Breast epithelium (tissue), 4 donors: ENCODE data around the gene AUNIP. TPM values are rescaled to one million over a fixed set of nuclear protein-coding genes. Genes with fewer than 3 reads are reported as not detected.

Source experiments
- DNase-seq, 2 donors: peaks; one replicate each; pipeline ENCODE4 v3.0.0-alpha.2; 2019; ENCODE audit warnings: low spot score in 2 of 2
- H3K27ac ChIP-seq, 2 donors: fragments of 200-600 bp; sonication (generic) in 1 of 2; one replicate each; pipeline ENCODE4 v1.5.1; 2016 to 2019; ENCODE audit warnings: mild to moderate bottlenecking in 1 of 2
- H3K27me3 ChIP-seq, 2 donors: fragments of 200-600 bp; sonication (generic) in 1 of 2; one replicate each; pipeline versions ENCODE4 v1.5.1 to v1.6.0; 2017 to 2019; ENCODE audit warnings: control low read depth in 1 of 2, mild to moderate bottlenecking in 1 of 2
- H3K36me3 ChIP-seq: fragments of 200-600 bp; one replicate; pipeline ENCODE4 v1.5.1; 2019
- H3K4me1 ChIP-seq, 2 donors: fragments of 200-600 bp; sonication (generic); one replicate each; pipeline ENCODE4 v1.5.1; 2016 to 2019; ENCODE audit warnings: control low read depth in 1 of 2
- H3K4me3 ChIP-seq, 3 donors: fragments of 200-600 bp; sonication (generic); 1 replicate in 2 of 3; 2 replicates in 1 of 3; pipeline ENCODE4 v1.5.1; 2016 to 2019; ENCODE audit warnings: mild to moderate bottlenecking in 3 of 3, moderate library complexity in 2 of 3
- H3K9me3 ChIP-seq, 2 donors: fragments of 200-600 bp; sonication (generic) in 1 of 2; one replicate each; pipeline ENCODE4 v1.5.1; 2016 to 2019; ENCODE audit warnings: control low read depth in 1 of 2
- POLR2A ChIP-seq: fragments of 450-650 bp; IDR thresholded peaks from one replicate; pipeline ENCODE4 v1.6.1; 2016; ENCODE audit warnings: antibody characterized with exemption, mild to moderate bottlenecking, moderate library complexity
- POLR2AphosphoS5 ChIP-seq, 3 donors: sonication (generic); formaldehyde crosslinking; IDR thresholded peaks; one replicate each; pipeline ENCODE4 v1.6.1; 2017; ENCODE audit warnings: antibody characterized with exemption in 3 of 3
- intact Hi-C: fragments of 100-400 bp; cut with DNase I; formaldehyde crosslinking; loops from one replicate; pipeline ENCODE4 v1.15.1; 2023; ENCODE audit warnings: low total_unique reads
- total RNA-seq, 3 donors: library from RNA; depleted of rRNA; stranded (reverse); fragments of >200 nt; gene quantifications; one replicate each; pipeline ENCODE4 v1.1.0, GENCODE V29; 2016
- TF ChIP-seq, protein P1 (sequence below), 3 donors: fragments of 450-650 bp; IDR thresholded peaks; one replicate each; pipeline ENCODE4 v1.5.1; 2016 to 2017; ENCODE audit warnings: antibody characterized with exemption in 3 of 3, mild to moderate bottlenecking in 3 of 3, moderate library complexity in 3 of 3

AUNIP gene
- total RNA-seq, 3 donors from 2014 or later: 0.33 to 0.88 TPM; not detected in 1

DNA sequence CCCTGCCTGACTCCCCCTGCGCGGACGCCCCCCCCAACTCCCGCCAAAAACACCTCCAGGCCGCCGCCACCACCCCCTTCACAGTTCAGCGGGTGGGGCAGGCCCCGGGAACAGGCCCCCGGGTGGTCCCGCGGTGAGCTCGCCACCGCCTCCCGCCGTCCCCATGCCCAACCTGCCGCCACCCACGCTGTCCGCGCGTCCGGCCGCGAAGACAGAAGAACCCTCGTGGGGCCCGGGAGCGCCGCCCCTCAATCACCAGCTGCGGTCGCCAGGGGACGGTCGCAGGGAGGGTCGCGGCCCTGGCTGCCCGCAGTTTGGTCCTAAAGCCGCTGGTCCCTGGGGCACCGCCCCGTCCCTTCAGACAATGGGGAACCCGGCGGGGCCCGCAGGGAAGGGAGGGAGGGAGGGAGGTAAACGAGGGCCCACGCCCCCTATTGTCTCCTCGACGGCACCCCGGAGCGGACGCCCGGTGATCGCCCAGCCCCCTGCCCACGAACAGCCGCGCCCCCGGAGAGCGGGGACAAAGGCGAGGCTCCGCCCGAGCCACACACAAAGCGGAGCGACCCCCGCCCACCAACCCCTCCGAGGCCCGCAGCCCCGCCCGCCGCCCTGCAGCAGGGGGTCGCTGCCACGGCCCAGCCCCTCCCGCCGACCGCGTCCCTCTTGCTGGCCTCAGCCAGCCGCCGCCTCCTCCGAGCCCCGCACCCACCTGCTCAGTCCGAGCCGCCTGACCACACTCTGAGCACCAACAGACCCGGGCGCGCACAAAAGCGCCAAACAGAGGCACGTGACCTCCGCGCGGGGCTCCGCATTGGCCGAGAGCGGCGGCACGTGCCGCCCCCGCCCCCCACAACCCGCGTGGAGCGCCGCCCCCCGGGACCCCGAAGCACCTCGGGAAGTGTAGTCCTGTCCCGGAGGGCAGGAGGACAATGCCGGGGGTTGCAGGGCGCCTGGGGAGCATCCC is 46.7 kb upstream of the AUNIP start, which contains the start of gene STMN1:
STMN1 (minus strand) TSS at position 740 of the 964 bp plus-strand sequence. CDS start 1,743 bp downstream, outside the sequence.
- Histone ChIP-seq H3K9me3 (no peaks in the 10 kb centered on the region), H3K27me3 (no peaks in the 10 kb centered on the region), H3K36me3 (no peaks in the 10 kb centered on the region), H3K4me3 (peak within 1 kb of the TSS; percentile 62 to 82 (median 73)), H3K4me1 (peaks cover 0 to 4% of the 10 kb centered on the region in 2 donors), H3K27ac (peak within 1 kb of the TSS; percentile 59 to 68)
- peak; percentile 83 to 90 for DNase-seq
- intact Hi-C loops: no loop called here
- TF ChIP-seq POLR2AphosphoS5 (IDR thresholded peaks at IDR 0.05) (peak; percentile 16 to 78 (median 57)), POLR2A (peak; percentile 60)
- TF ChIP-seq, protein P1, sequence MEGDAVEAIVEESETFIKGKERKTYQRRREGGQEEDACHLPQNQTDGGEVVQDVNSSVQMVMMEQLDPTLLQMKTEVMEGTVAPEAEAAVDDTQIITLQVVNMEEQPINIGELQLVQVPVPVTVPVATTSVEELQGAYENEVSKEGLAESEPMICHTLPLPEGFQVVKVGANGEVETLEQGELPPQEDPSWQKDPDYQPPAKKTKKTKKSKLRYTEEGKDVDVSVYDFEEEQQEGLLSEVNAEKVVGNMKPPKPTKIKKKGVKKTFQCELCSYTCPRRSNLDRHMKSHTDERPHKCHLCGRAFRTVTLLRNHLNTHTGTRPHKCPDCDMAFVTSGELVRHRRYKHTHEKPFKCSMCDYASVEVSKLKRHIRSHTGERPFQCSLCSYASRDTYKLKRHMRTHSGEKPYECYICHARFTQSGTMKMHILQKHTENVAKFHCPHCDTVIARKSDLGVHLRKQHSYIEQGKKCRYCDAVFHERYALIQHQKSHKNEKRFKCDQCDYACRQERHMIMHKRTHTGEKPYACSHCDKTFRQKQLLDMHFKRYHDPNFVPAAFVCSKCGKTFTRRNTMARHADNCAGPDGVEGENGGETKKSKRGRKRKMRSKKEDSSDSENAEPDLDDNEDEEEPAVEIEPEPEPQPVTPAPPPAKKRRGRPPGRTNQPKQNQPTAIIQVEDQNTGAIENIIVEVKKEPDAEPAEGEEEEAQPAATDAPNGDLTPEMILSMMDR (IDR thresholded peaks at IDR 0.05): no peak

DNA sequence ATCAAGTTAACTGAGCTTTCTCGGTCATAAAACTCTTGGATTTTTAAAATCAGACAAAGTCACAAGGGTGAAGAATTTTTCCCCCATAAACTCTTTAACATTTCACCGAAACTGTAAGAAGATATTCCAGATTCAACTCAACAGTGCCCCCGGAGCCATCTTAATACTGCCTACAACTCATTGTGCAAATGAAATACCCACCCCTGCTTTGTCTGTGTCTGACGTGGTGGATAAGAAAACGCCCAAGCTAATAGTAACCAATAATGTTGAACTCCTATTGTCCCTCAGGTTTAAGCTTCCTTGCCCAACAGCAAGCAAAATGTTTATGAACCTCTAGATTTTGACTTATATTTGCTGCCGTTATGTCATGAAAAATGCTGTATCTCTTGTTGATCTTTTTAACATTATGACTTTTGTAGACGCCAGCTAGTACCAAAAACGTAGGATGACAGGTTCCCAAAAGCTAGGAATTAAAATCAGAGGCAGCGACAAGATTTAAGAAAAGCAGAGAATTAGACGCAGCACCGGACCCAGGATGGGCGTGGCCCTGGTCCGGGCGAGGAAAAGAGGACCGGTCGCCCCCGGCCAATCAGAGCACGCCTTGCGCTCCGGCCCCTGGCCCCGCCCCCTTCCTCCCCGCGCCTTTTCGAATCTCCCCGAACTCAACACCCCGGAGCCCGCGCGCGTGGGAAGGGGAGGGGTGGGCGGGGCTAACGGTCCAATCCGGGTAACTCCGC is 45.9 kb upstream of the AUNIP start:
- Histone ChIP-seq H3K27me3 (no peaks in the 10 kb centered on the region), H3K4me3 (peak overlapping the region; percentile 62 to 82 (median 73)), H3K36me3 (no peaks in the 10 kb centered on the region), H3K4me1 (peaks cover 0 to 4% of the 10 kb centered on the region in 2 donors), H3K9me3 (no peaks in the 10 kb centered on the region), H3K27ac (no peak overlapping the region)
- TF ChIP-seq POLR2AphosphoS5 (IDR thresholded peaks at IDR 0.05): no peak
- TF ChIP-seq POLR2A: no peak
- DNase-seq: peak; percentile 92 to 93
- intact Hi-C loops: no loop called here

DNA sequence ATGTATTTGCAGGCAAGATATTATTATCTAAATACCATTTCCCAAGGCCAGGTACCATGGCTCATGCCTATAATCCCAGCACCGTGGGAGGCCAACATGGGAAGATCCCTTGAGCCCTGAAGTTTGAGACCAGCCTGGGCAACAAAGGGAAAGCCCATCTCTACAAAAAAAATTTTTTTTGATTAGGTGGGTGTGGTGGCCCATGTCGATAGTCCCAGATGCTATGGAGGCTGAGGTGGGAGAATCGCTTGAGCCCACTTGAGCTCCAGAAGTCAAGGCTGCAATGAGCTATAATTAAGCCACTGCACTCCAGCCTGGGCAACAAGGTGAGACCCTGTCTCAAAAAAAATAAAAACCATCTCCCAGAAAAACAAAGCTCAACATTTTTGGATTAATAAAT is 44.7 kb upstream of the AUNIP start:
- no peak overlapping the region for H3K27ac ChIP-seq
- no peaks in the 10 kb centered on the region for H3K36me3 ChIP-seq
- no peaks in the 10 kb centered on the region for H3K27me3 ChIP-seq
- H3K9me3 ChIP-seq: no peaks in the 10 kb centered on the region
- H3K4me3 ChIP-seq: no peak overlapping the region
- intact Hi-C loops: no loop called here
- peaks cover 0 to 4% of the 10 kb centered on the region in 2 donors for H3K4me1 ChIP-seq
- no peak for DNase-seq
- TF ChIP-seq, protein P1 (IDR thresholded peaks at IDR 0.05): no peak
- TF ChIP-seq POLR2AphosphoS5 (IDR thresholded peaks at IDR 0.05): no peak
- no peak for TF ChIP-seq POLR2A

DNA sequence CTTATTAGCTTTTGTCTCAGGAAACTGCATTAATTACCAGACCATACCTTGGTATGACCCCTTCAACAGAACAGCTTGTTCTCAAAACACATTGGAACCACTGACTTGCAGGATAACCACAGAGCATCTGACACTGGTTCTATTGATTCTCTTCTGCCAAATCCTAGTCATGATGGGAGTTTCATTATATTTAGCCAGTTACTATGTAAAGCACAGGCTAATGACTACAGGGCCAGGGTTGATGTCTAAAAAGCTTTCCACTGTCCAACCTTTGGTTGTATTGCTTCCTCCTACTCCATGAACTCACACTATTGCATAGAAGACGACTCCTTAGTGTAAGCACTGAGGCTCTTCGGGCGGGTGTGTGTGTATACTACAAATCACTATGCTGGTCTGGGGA is 43.2 kb upstream of the AUNIP start:
- H3K4me1 ChIP-seq: peaks cover 0 to 4% of the 10 kb centered on the region in 2 donors
- H3K27me3 ChIP-seq: no peaks in the 10 kb centered on the region
- DNase-seq: no peak
- no peak overlapping the region for H3K27ac ChIP-seq
- intact Hi-C loops: no loop called here
- H3K4me3 ChIP-seq: no peak overlapping the region
- no peaks in the 10 kb centered on the region for H3K9me3 ChIP-seq
- H3K36me3 ChIP-seq: no peaks in the 10 kb centered on the region
- TF ChIP-seq POLR2AphosphoS5 (IDR thresholded peaks at IDR 0.05): no peak
- TF ChIP-seq, protein P1 (IDR thresholded peaks at IDR 0.05): no peak

DNA sequence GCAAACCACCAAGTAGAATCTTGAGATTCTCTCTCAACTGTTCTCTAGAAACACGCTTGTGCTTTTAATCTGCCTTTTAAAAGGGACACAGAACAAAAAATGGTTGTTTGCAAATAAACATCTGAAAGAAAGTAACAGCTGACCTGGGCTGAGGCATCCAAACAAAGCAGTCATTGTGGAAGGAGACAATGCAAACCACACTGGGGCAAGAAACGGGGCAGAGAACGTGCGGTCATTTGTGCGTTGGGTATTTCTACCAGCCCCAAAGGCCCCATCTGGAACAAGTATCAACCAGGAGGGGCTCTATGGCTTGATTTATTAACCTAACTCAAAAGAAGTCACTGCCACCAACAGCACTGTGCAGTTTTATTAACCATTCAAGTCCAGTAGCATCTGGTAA is 41.0 kb upstream of the AUNIP start:
- H3K27ac ChIP-seq: no peak overlapping the region
- peaks cover 0 to 11% of the 10 kb centered on the region in 2 donors for H3K4me1 ChIP-seq
- H3K36me3 ChIP-seq: no peaks in the 10 kb centered on the region
- intact Hi-C loops: no loop called here
- no peaks in the 10 kb centered on the region for H3K9me3 ChIP-seq
- TF ChIP-seq, protein P1 (IDR thresholded peaks at IDR 0.05): no peak
- TF ChIP-seq POLR2A (no peak), POLR2AphosphoS5 (IDR thresholded peaks at IDR 0.05) (no peak)
- H3K4me3 ChIP-seq: no peak overlapping the region
- no peak for DNase-seq
- no peaks in the 10 kb centered on the region for H3K27me3 ChIP-seq
